ENCODE data around the gene TCFL5. TPM values are rescaled to one million over a fixed set of nuclear protein-coding genes. Genes with fewer than 3 reads are reported as not detected.

TCFL5 gene
- total and polyA plus RNA-seq, 2 donors (not counting 3 experiments of a cell fraction or from before 2014, with no cell fraction given), result 4.4 to 11.1 TPM

DNA sequence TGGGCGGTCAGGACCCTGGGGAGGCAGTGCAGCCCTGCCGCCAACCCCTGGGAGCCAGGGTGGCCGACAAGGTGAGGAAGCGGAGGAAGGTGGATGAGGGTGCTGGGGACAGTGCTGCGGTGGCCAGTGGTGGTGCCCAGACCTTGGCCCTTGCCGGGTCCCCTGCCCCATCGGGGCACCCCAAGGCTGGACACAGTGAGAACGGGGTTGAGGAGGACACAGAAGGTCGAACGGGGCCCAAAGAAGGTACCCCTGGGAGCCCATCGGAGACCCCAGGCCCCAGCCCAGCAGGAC lies 48.8 kb downstream of the TCFL5 start:
- H4K20me1 ChIP-seq (replicated peaks; ENCODE audit: control insufficient read depth, extremely low read depth, insufficient read depth, low read length), result no peaks in the 10 kb centered on the region
- H3K9me3 ChIP-seq (replicated peaks; ENCODE audit: control insufficient read depth, insufficient read depth, low read length), result no peaks in the 10 kb centered on the region
- FAIRE-seq (no peak), DNase-seq (ENCODE audit: low read depth, low spot score) (no peak)
- dilution Hi-C loops (cut with MboI; ENCODE audit: extremely low pct_ligation_motif_present, low sequenced_read_pairs), result no loop called here
- H3K4me3 ChIP-seq (replicated peaks in 1 of 3; ENCODE audit: insufficient read depth in 1 of 3, low read depth in 1 of 3, low read length in 3 of 3), result no peak overlapping the region
- H3K36me3 ChIP-seq (ENCODE audit: control insufficient read depth in 2 of 2, extremely low read depth in 1 of 2, insufficient read depth in 2 of 2, low read length in 2 of 2), result peaks cover 9 to 32% of the 10 kb centered on the region in 2 experiments
- H3K9ac ChIP-seq (replicated peaks; ENCODE audit: extremely low read depth, insufficient read depth, low read length), result no peak overlapping the region
- ChIA-PET POLR2A (no interaction called here), CTCF (no interaction called here)
- no peaks in the 10 kb centered on the region for H3K79me2 ChIP-seq (ENCODE audit: control insufficient read depth, insufficient read depth, low read length)
- peaks cover 4% of the 10 kb centered on the region for H3K4me1 ChIP-seq (ENCODE audit: control insufficient read depth, extremely low read depth, insufficient read depth, low read length)
- peaks cover 12 to 28% of the 10 kb centered on the region in 2 experiments for H3K27me3 ChIP-seq (ENCODE audit: control insufficient read depth in 2 of 2, insufficient read depth in 2 of 2, low read length in 2 of 2)
- H2AFZ ChIP-seq (ENCODE audit: low read depth, low read length), result no peak overlapping the region
- intact Hi-C loops (cut with micrococcal nuclease), result no loop called here
- no TSS peak for BruUV-seq (replicated peaks)
- no peak for TF ChIP-seq POLR2AphosphoS5 (IDR thresholded peaks at IDR 0.05; ENCODE audit: insufficient read depth, low read depth, low read length)
- TF ChIP-seq MYC (IDR thresholded peaks at IDR 0.05; ENCODE audit: low read depth, low read length), result no peak
- TF ChIP-seq POLR2A (IDR thresholded peaks at IDR 0.05; ENCODE audit: low read depth, low read length), result no peak
- no peak for TF ChIP-seq EZH2 (IDR thresholded peaks at IDR 0.05; ENCODE audit: borderline replicate concordance, low read depth, low read length, severe bottlenecking)
- TF ChIP-seq, protein P1, sequence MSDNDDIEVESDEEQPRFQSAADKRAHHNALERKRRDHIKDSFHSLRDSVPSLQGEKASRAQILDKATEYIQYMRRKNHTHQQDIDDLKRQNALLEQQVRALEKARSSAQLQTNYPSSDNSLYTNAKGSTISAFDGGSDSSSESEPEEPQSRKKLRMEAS (IDR thresholded peaks at IDR 0.05; ENCODE audit: insufficient read depth, insufficient read length), result no peak
- TF ChIP-seq, protein P2, sequence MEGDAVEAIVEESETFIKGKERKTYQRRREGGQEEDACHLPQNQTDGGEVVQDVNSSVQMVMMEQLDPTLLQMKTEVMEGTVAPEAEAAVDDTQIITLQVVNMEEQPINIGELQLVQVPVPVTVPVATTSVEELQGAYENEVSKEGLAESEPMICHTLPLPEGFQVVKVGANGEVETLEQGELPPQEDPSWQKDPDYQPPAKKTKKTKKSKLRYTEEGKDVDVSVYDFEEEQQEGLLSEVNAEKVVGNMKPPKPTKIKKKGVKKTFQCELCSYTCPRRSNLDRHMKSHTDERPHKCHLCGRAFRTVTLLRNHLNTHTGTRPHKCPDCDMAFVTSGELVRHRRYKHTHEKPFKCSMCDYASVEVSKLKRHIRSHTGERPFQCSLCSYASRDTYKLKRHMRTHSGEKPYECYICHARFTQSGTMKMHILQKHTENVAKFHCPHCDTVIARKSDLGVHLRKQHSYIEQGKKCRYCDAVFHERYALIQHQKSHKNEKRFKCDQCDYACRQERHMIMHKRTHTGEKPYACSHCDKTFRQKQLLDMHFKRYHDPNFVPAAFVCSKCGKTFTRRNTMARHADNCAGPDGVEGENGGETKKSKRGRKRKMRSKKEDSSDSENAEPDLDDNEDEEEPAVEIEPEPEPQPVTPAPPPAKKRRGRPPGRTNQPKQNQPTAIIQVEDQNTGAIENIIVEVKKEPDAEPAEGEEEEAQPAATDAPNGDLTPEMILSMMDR (IDR thresholded peaks at IDR 0.05; ENCODE audit: extremely low read depth in 1 of 2, insufficient read depth in 1 of 2, low read depth in 1 of 2, low read length in 2 of 2), result no peak
- TF ChIP-seq GATA2 (IDR thresholded peaks at IDR 0.05; ENCODE audit: insufficient read depth, insufficient read length, low read depth, low read length), result no peak
- TF ChIP-seq FOS (IDR thresholded peaks at IDR 0.05; ENCODE audit: borderline replicate concordance, insufficient read depth, low read length), result no peak
- no peak for TF ChIP-seq JUN (IDR thresholded peaks at IDR 0.05; ENCODE audit: borderline replicate concordance, insufficient read depth, insufficient read length, low read depth)
- H3K9me1 ChIP-seq (replicated peaks; ENCODE audit: control insufficient read depth, extremely low read depth, insufficient read depth, low read length), result no peaks in the 10 kb centered on the region
- H3K4me2 ChIP-seq (ENCODE audit: insufficient read depth, low read length), result no peak overlapping the region
- H3K27ac ChIP-seq (ENCODE audit: insufficient read depth, low read depth, low read length), result no peak overlapping the region

Measured in endothelial cell of umbilical vein (primary cell).